HCT116 (cell line): ENCODE measurements around the gene TRAIP.

ENCODE experiments used
- ELF1 ChIP-seq: IDR thresholded peaks from 2 replicates; pipeline ENCODE4 v1.6.1; 2012; ENCODE audit warnings: low read depth, borderline replicate concordance
- EZH2 ChIP-seq: fragments of 200-600 bp; sonication (generic); IDR thresholded peaks from 2 replicates; pipeline ENCODE4 v1.6.1; 2017; ENCODE audit warnings: antibody characterized with exemption, mixed run types
- EZH2phosphoT487 ChIP-seq: fragments of 200-600 bp; IDR thresholded peaks from 2 replicates; pipeline ENCODE4 v1.6.1; 2018; ENCODE audit warnings: antibody characterized with exemption, borderline replicate concordance
- FOSL1 ChIP-seq: IDR thresholded peaks from 2 replicates; pipeline ENCODE4 v1.6.1; 2012; ENCODE audit warnings: low read depth
- POLR2A ChIP-seq: IDR thresholded peaks from 2 replicates; pipeline ENCODE4 v1.7.0; 2011; ENCODE audit warnings: borderline replicate concordance; ENCODE audit not compliant: insufficient read depth, insufficient read length; ENCODE audit errors: extremely low read depth
- POLR2AphosphoS5 ChIP-seq: IDR thresholded peaks from 2 replicates; pipeline ENCODE4 v1.6.1; 2011; ENCODE audit warnings: mild to moderate bottlenecking, low read depth, low read length, moderate library complexity
- RAD21 ChIP-seq: IDR thresholded peaks from 2 replicates; pipeline ENCODE4 v1.6.1; 2012; ENCODE audit warnings: low read depth, mild to moderate bottlenecking
- SIN3A ChIP-seq: IDR thresholded peaks from 2 replicates; pipeline ENCODE4 v1.6.1; 2012; ENCODE audit warnings: low read depth
- SP1 ChIP-seq: IDR thresholded peaks from 2 replicates; pipeline ENCODE4 v1.6.1; 2012; ENCODE audit warnings: low read depth
- TCF7L2 ChIP-seq: IDR thresholded peaks from 2 replicates; pipeline ENCODE4 v1.7.0; 2011; ENCODE audit warnings: borderline replicate concordance, inconsistent platforms; ENCODE audit not compliant: insufficient read depth, insufficient read length; ENCODE audit errors: extremely low read depth
- YY1 ChIP-seq: IDR thresholded peaks from 2 replicates; pipeline ENCODE4 v1.6.1; 2011; ENCODE audit warnings: low read length, low read depth, moderate library complexity, mild to moderate bottlenecking; ENCODE audit not compliant: insufficient replicate concordance; ENCODE audit errors: extremely low read depth
- ZFX ChIP-seq: fragments of 450-650 bp; IDR thresholded peaks from 2 replicates; pipeline ENCODE4 v1.6.1; 2017
- ZNF274 ChIP-seq: fragments of 200-500 bp; sonication (Bioruptor generic); IDR thresholded peaks from 2 replicates; pipeline ENCODE4 v1.6.1; 2014; ENCODE audit warnings: mild to moderate bottlenecking, low read depth, low read length, inconsistent platforms
- TF ChIP-seq, protein P1 (sequence below), 3 experiments: fragments of 200-600 bp in 1 of 3; sonication (generic) in 1 of 3; IDR thresholded peaks in 2 of 3; conservative IDR thresholded peaks in 1 of 3; 2 replicates each; pipeline ENCODE4 v1.5.1; 2012 to 2017; ENCODE audit warnings: low read depth in 2 of 3, low read length in 2 of 3, antibody characterized with exemption in 1 of 3, borderline replicate concordance in 1 of 3, control low read depth in 1 of 3, mild to moderate bottlenecking in 1 of 3, mixed read lengths in 1 of 3, mixed run types in 1 of 3, moderate library complexity in 1 of 3; ENCODE audit not compliant: insufficient read depth in 1 of 3

DNA sequence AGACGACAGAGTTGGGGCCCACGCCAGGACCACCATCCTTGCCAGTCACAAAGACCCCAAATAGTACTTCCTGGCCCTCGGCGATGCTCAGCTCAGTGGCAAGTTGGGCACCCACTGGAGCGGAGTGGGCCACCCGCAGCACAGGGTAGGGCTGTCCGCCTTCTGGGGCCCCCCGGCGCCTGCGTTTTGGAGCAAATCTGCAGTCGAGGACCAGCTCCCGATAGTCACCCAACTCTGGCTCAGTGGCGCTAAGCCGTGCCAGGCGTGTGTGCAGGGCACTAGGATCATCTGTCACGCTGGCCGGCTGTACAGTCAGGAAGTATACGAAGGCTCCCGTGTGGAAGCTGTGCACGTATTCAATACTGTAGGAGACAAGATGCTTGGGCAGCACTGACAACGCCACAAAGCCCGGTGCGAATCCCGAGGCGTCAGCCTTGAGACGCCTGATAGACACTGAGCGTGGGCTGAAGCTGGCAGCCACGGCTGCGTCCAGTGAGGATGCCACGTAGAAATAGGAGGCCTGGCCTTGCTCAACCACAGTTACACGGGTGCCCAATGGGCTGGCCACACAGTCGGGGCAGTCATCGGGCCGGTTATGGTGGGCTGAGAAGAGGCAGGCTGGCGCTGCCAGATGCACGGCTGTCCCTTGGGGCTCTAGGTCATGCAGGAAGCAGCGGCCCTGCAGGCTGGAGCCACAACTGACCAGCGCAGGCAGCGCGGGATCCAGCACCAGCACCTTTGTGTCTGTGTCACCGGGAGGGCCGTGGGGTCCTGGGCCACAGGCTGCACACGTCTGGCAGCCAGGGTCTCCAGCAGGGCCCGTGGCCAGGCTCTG, 46.4 kb upstream of the TRAIP start:
- no peak for TF ChIP-seq YY1
- TF ChIP-seq SP1: no peak
- TF ChIP-seq, protein P1, sequence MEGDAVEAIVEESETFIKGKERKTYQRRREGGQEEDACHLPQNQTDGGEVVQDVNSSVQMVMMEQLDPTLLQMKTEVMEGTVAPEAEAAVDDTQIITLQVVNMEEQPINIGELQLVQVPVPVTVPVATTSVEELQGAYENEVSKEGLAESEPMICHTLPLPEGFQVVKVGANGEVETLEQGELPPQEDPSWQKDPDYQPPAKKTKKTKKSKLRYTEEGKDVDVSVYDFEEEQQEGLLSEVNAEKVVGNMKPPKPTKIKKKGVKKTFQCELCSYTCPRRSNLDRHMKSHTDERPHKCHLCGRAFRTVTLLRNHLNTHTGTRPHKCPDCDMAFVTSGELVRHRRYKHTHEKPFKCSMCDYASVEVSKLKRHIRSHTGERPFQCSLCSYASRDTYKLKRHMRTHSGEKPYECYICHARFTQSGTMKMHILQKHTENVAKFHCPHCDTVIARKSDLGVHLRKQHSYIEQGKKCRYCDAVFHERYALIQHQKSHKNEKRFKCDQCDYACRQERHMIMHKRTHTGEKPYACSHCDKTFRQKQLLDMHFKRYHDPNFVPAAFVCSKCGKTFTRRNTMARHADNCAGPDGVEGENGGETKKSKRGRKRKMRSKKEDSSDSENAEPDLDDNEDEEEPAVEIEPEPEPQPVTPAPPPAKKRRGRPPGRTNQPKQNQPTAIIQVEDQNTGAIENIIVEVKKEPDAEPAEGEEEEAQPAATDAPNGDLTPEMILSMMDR (IDR thresholded peaks at IDR 0.05 in 2 of 3, conservative IDR thresholded peaks at IDR 0.05 in 1 of 3; ENCODE audit: borderline replicate concordance in 1 of 3, insufficient read depth in 1 of 3, low read depth in 2 of 3, low read length in 2 of 3): no peak
- TF ChIP-seq EZH2phosphoT487: no peak
- TF ChIP-seq SIN3A: no peak
- no peak for TF ChIP-seq POLR2A
- TF ChIP-seq RAD21: no peak
- no peak for TF ChIP-seq EZH2
- no peak for TF ChIP-seq POLR2AphosphoS5
- TF ChIP-seq FOSL1: no peak
- no peak for TF ChIP-seq TCF7L2
- no peak for TF ChIP-seq ZNF274
- no peak for TF ChIP-seq ELF1
- TF ChIP-seq ZFX: no peak
